GM12875 (cell line): ENCODE measurements around the gene CCDC15.

Experiments
- H3K4me3 ChIP-seq: one replicate; pipeline ENCODE4 v1.5.1; 2011; ENCODE audit warnings: low read depth, low read length, control low read depth
- TF ChIP-seq, protein P1 (sequence below): IDR thresholded peaks from 2 replicates; pipeline ENCODE4 v1.5.1; 2011; ENCODE audit warnings: low read depth, mild to moderate bottlenecking, control low read depth, inconsistent platforms, low read length, moderate library complexity, borderline replicate concordance; ENCODE audit not compliant: insufficient read depth

The CCDC15 gene

DNA sequence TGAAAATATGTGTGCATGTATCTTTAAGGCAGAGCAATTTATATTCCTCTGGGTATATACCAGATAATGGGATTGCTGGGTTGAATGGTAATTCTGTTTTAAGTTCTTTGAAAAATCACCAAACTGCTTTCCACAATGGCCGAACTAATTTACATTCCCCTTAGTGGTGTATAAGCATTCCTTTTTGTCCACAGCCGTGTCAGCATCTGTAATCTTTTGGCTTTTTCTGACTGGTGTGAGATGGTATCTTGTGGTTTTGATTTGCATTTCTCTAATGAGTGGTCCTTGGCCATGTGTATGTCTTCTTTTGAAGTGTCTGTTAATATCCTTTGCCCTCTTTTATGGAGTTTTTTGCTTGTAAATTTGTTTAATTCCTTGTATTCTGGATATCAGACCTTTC is 24.3 kb downstream of the CCDC15 start:
- no peak overlapping the region for H3K4me3 ChIP-seq
- TF ChIP-seq, protein P1, sequence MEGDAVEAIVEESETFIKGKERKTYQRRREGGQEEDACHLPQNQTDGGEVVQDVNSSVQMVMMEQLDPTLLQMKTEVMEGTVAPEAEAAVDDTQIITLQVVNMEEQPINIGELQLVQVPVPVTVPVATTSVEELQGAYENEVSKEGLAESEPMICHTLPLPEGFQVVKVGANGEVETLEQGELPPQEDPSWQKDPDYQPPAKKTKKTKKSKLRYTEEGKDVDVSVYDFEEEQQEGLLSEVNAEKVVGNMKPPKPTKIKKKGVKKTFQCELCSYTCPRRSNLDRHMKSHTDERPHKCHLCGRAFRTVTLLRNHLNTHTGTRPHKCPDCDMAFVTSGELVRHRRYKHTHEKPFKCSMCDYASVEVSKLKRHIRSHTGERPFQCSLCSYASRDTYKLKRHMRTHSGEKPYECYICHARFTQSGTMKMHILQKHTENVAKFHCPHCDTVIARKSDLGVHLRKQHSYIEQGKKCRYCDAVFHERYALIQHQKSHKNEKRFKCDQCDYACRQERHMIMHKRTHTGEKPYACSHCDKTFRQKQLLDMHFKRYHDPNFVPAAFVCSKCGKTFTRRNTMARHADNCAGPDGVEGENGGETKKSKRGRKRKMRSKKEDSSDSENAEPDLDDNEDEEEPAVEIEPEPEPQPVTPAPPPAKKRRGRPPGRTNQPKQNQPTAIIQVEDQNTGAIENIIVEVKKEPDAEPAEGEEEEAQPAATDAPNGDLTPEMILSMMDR = no peak

- TF ChIP-seq, protein P1 = no peak
- H3K4me3 ChIP-seq = no peak overlapping the region
These were observed 28.0 kb downstream of the CCDC15 start for GRCh38 chr11:124982043-124982442.

DNA sequence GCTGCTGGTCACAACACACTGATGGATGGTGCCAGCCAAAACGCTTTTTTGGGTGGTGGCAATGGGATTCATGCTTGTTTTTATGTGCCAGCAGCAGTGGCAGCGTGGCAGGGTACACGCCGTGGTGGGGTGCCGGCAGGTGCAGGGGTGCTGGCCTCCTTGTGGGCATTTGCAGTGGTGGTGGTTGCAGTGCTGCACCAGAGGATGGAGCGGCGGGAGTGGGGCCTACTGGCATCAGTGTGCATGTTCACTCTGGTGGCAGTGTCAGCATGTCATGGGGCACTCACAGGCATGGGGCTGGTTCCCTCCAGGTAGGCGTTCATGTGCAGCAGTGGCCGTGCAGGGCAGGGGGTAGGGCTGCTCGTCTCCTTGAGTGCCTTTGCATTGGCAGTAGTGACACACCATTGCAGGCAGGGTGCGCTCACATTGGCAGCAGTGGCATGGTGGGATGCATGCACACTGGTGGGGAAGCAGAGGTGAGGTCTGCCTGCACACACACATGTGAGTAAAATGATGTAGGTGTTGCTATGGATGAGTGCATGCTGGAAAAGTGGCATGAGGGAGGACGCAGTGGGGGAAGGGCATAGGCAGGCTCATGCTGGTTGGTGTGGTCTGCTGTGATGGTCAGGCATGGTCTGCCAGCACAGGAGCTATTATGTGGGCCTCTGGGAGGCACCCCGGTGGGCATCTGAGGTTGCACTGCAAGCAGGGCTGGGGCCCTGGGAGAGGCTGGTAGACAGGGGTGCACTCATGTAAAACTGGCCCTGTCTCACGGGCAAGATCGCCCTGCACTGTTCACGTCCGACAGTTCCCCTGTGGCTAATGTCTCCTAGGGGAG is 29.9 kb downstream of the CCDC15 start:
- no peak overlapping the region for H3K4me3 ChIP-seq
- TF ChIP-seq, protein P1 = no peak

GRCh38 chr11:124984512-124984854 is 30.5 kb downstream of the CCDC15 start:
- TF ChIP-seq, protein P1 = no peak
- no peak overlapping the region for H3K4me3 ChIP-seq

- TF ChIP-seq, protein P1 = no peak
These were observed 33.1 kb downstream of the CCDC15 start for GRCh38 chr11:124987096-124987495.

GRCh38 chr11:124988063-124988462 is 34.1 kb downstream of the CCDC15 start:
- no peak overlapping the region for H3K4me3 ChIP-seq

More at GRCh38 chr11:124987096-124987495, 33.1 kb downstream of the CCDC15 start:
- H3K4me3 ChIP-seq = no peak overlapping the region

More at GRCh38 chr11:124988063-124988462, 34.1 kb downstream of the CCDC15 start:
- TF ChIP-seq, protein P1 = no peak
